Smooth muscle cell of bladder (primary cell): ENCODE measurements around the gene ATF3. TPM values are rescaled to one million over a fixed set of nuclear protein-coding genes. Genes with fewer than 3 reads are reported as not detected.

Source experiments
- total RNA-seq: library from RNA; depleted of rRNA; stranded (reverse); fragments of >200 nt; gene quantifications from 2 replicates; pipeline ENCODE4 v1.2.3, GENCODE V29; 2014

Gene ATF3, protein sequence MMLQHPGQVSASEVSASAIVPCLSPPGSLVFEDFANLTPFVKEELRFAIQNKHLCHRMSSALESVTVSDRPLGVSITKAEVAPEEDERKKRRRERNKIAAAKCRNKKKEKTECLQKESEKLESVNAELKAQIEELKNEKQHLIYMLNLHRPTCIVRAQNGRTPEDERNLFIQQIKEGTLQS
- total RNA-seq, result 1.4 and 2.8 TPM in 2 replicates

DNA sequence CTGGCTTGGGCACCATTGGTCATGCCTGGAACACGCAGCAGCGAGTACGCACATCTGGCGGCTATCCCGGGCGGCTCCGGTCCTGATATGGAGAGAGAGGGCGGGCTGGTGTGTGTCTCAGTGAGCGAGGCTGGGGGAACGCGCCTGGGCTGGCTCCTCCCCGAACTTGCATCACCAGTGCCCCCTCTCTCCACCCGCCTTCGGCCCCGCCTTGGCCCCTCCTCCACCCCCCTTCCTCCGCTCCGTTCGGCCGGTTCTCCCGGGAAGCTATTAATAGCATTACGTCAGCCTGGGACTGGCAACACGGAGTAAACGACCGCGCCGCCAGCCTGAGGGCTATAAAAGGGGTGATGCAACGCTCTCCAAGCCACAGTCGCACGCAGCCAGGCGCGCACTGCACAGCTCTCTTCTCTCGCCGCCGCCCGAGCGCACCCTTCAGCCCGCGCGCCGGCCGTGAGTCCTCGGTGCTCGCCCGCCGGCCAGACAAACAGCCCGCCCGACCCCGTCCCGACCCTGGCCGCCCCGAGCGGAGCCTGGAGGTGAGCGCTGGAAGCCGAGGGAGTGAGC, at the start of gene ATF3:
Gene ATF3, plus strand, starts transcription at position 370 of the 567 bp plus-strand sequence. CDS start 6,261 bp downstream, outside the sequence.

Other genes with a start within 250 kb of the ATF3 start
- gene PACC1, start 193.9 kb upstream of the ATF3 start, total RNA-seq, result 6.9 and 7.1 TPM in 2 replicates
- gene NENF, start 175.8 kb upstream of the ATF3 start, total RNA-seq, result 48.4 and 52.0 TPM in 2 replicates
- gene BATF3, start 91.1 kb downstream of the ATF3 start, total RNA-seq, result 0.65 and 0.71 TPM in 2 replicates
- gene NSL1, start 183.0 kb downstream of the ATF3 start, total RNA-seq, result 22.3 and 22.9 TPM in 2 replicates
- gene TATDN3, start 183.1 kb downstream of the ATF3 start, total RNA-seq, result 16.8 and 20.1 TPM in 2 replicates
- 0.28 TPM in 1 of 2 replicates, not detected in the other for gene SPATA45, start 238.9 kb downstream of the ATF3 start, total RNA-seq
- 7.3 and 8.2 TPM in 2 replicates for gene FLVCR1, start 249.5 kb downstream of the ATF3 start, total RNA-seq